Panc1 (cell line): Measurements from ENCODE around the gene LDLRAD4.

Experiments used
- CTCF ChIP-seq: fragments of 450-650 bp; IDR thresholded peaks from 2 replicates; pipeline ENCODE4 v1.5.1; 2017; ENCODE audit warnings: mild to moderate bottlenecking
- POLR2AphosphoS5 ChIP-seq: IDR thresholded peaks from 2 replicates; pipeline ENCODE4 v1.6.1; 2012; ENCODE audit warnings: mild to moderate bottlenecking, low read depth, low read length, moderate library complexity
- REST ChIP-seq, 2 experiments: IDR thresholded peaks; 2 replicates each; pipeline ENCODE4 v1.6.1; 2011 to 2012; ENCODE audit warnings: low read depth in 2 of 2, control low read depth in 1 of 2, low read length in 1 of 2, mild to moderate bottlenecking in 1 of 2, moderate library complexity in 1 of 2; ENCODE audit not compliant: insufficient read depth in 1 of 2
- SIN3A ChIP-seq: IDR thresholded peaks from 2 replicates; pipeline ENCODE4 v1.6.1; 2012; ENCODE audit warnings: low read depth, mild to moderate bottlenecking, low read length, moderate library complexity, borderline replicate concordance; ENCODE audit not compliant: insufficient read depth
- TCF7L2 ChIP-seq: IDR thresholded peaks from 2 replicates; pipeline ENCODE4 v1.6.1; 2011; ENCODE audit warnings: mild to moderate bottlenecking, low read depth, low read length, inconsistent platforms

- TF ChIP-seq TCF7L2 (no peak), CTCF (no peak), REST (IDR thresholded peaks at IDR 0.05; ENCODE audit: insufficient read depth in 1 of 2, low read depth in 2 of 2, low read length in 1 of 2) (no peak), SIN3A (no peak), POLR2AphosphoS5 (no peak)
These were observed 47.9 kb downstream of the LDLRAD4 start for GRCh38 chr18:13266218-13267100.
